Panc1 (cell line): ENCODE measurements around the gene ENTPD2. TPM values are rescaled to one million over a fixed set of nuclear protein-coding genes. Genes with fewer than 3 reads are reported as not detected.
A peak's percentile ranks its signal among the peaks of the same experiment; 100 is the strongest.

ENCODE experiments used
- ATAC-seq: fragments of 200-7000 bp; cut with Tn5 transposase; 2 replicates; pipeline ENCODE4 v1.9.1; 2020; ENCODE audit warnings: mild to moderate bottlenecking, moderate library complexity
- Bru-seq: library from RNA; stranded (reverse); fragments of 400-500 nt; gene quantifications from one replicate; lab custom pipeline; 2021; lab: Mats Ljungman, UMichigan
- BruChase-seq, 2 experiments: library from RNA; stranded (reverse); fragments of 400-500 nt; gene quantifications; one replicate each; lab custom pipeline; 2021; lab: Mats Ljungman, UMichigan
- BruUV-seq: library from RNA; stranded (reverse); fragments of 400-500 nt; replicated peaks from 2 replicates; lab custom pipeline; 2021; lab: Mats Ljungman, UMichigan
- CTCF ChIA-PET: fragments of 300-600 bp; sonication (Branson Sonifier 250); formaldehyde crosslinking; loops from one replicate; lab custom pipeline; 2022; ENCODE audit warnings: antibody characterized with exemption; lab: Charles Lee
- POLR2A ChIA-PET: fragments of 300-600 bp; sonication (Branson Sonifier 250); formaldehyde crosslinking; loops from one replicate; lab custom pipeline; 2022; ENCODE audit warnings: antibody characterized with exemption; lab: Charles Lee
- DNase-seq: peaks from one replicate; pipeline ENCODE4 v3.0.0-alpha.2; 2010; ENCODE audit warnings: low read depth, low spot score
- H3K27ac ChIP-seq: 2 replicates; pipeline ENCODE4 v1.5.1; 2011; ENCODE audit warnings: mild to moderate bottlenecking, low read length, inconsistent platforms
- H3K27me3 ChIP-seq: fragments of 200-500 bp; sonication (Bioruptor generic); 2 replicates; pipeline ENCODE4 v1.6.0; 2014; ENCODE audit warnings: low read length, inconsistent platforms; ENCODE audit not compliant: control insufficient read depth, insufficient read depth
- H3K36me3 ChIP-seq: fragments of 200-500 bp; sonication (Bioruptor generic); 2 replicates; pipeline ENCODE4 v1.5.1; 2014; ENCODE audit warnings: inconsistent platforms, mild to moderate bottlenecking, low read length, moderate library complexity; ENCODE audit not compliant: control insufficient read depth, insufficient read depth
- H3K4me1 ChIP-seq: 2 replicates; pipeline ENCODE4 v1.5.1; 2011; ENCODE audit warnings: inconsistent platforms, mild to moderate bottlenecking, low read length, moderate library complexity; ENCODE audit not compliant: control insufficient read depth, insufficient read depth
- H3K4me3 ChIP-seq, 2 experiments: 2 replicates each; pipeline ENCODE4 v1.5.1; 2011 to 2012; ENCODE audit warnings: low read depth in 2 of 2, low read length in 2 of 2, mild to moderate bottlenecking in 2 of 2, inconsistent platforms in 1 of 2, moderate library complexity in 1 of 2
- H3K9me3 ChIP-seq: fragments of 200-500 bp; sonication (Bioruptor generic); 2 replicates; pipeline ENCODE4 v1.5.1; 2014; ENCODE audit warnings: low read depth, mild to moderate bottlenecking, inconsistent platforms, low read length, moderate library complexity; ENCODE audit not compliant: control insufficient read depth, insufficient read depth
- POLR2AphosphoS5 ChIP-seq: IDR thresholded peaks from 2 replicates; pipeline ENCODE4 v1.6.1; 2012; ENCODE audit warnings: mild to moderate bottlenecking, low read depth, low read length, moderate library complexity
- SIN3A ChIP-seq: IDR thresholded peaks from 2 replicates; pipeline ENCODE4 v1.6.1; 2012; ENCODE audit warnings: low read depth, mild to moderate bottlenecking, low read length, moderate library complexity, borderline replicate concordance; ENCODE audit not compliant: insufficient read depth
- TCF7L2 ChIP-seq: IDR thresholded peaks from 2 replicates; pipeline ENCODE4 v1.6.1; 2011; ENCODE audit warnings: mild to moderate bottlenecking, low read depth, low read length, inconsistent platforms
- in situ Hi-C: cut with HindIII; loops from 2 replicates; pipeline ENCODE4 v1.10.0; 2016; ENCODE audit warnings: low sequenced_read_pairs, low pct_unique_long_range_greater_than_20kb
- intact Hi-C: fragments of 100-400 bp; cut with micrococcal nuclease; formaldehyde crosslinking; loops from one replicate; pipeline ENCODE4 v1.10.0; 2022; ENCODE audit not compliant: unreplicated experiment
- long read RNA-seq: library from polyadenylated mRNA; unstranded; transcript quantifications from one replicate; pipeline ENCODE4 v2.0.0, GENCODE V29; 2021; ENCODE audit not compliant: unreplicated experiment
- polyA plus RNA-seq: library from polyadenylated mRNA; unstranded; fragments of >200 nt; gene quantifications from one replicate; pipeline ENCODE4 v1.2.1, GENCODE V29; 2012; ENCODE audit warnings: missing spikeins; ENCODE audit not compliant: insufficient read length
- total RNA-seq: library from RNA; stranded (reverse); gene quantifications from one replicate; pipeline ENCODE4 v1.2.1, GENCODE V29; 2021; ENCODE audit not compliant: unreplicated experiment
- TF ChIP-seq, protein P1 (sequence below), 2 experiments: IDR thresholded peaks; 2 replicates each; pipeline ENCODE4 v1.6.1; 2011 to 2012; ENCODE audit warnings: low read depth in 2 of 2, control low read depth in 1 of 2, low read length in 1 of 2, mild to moderate bottlenecking in 1 of 2, moderate library complexity in 1 of 2; ENCODE audit not compliant: insufficient read depth in 1 of 2
- TF ChIP-seq, protein P2 (sequence below): fragments of 450-650 bp; IDR thresholded peaks from 2 replicates; pipeline ENCODE4 v1.5.1; 2017; ENCODE audit warnings: mild to moderate bottlenecking

The ENTPD2 gene
- total RNA-seq (2.8 TPM), Bru-seq, nascent RNA (percentile 23 among the genes with signal in this experiment), BruChase-seq, experiment 1, labeled RNA remaining after a 2-hour chase (percentile 18 among the genes with signal in this experiment), BruChase-seq, experiment 2, labeled RNA remaining after a 6-hour chase (percentile 24 among the genes with signal in this experiment)
- 5.5 TPM for polyA plus RNA-seq
- long read RNA-seq, partial matches to known transcripts: 0 of 1 reads
- long read RNA-seq, other reads (novel, unspliced or antisense): 1 of 1 reads

DNA sequence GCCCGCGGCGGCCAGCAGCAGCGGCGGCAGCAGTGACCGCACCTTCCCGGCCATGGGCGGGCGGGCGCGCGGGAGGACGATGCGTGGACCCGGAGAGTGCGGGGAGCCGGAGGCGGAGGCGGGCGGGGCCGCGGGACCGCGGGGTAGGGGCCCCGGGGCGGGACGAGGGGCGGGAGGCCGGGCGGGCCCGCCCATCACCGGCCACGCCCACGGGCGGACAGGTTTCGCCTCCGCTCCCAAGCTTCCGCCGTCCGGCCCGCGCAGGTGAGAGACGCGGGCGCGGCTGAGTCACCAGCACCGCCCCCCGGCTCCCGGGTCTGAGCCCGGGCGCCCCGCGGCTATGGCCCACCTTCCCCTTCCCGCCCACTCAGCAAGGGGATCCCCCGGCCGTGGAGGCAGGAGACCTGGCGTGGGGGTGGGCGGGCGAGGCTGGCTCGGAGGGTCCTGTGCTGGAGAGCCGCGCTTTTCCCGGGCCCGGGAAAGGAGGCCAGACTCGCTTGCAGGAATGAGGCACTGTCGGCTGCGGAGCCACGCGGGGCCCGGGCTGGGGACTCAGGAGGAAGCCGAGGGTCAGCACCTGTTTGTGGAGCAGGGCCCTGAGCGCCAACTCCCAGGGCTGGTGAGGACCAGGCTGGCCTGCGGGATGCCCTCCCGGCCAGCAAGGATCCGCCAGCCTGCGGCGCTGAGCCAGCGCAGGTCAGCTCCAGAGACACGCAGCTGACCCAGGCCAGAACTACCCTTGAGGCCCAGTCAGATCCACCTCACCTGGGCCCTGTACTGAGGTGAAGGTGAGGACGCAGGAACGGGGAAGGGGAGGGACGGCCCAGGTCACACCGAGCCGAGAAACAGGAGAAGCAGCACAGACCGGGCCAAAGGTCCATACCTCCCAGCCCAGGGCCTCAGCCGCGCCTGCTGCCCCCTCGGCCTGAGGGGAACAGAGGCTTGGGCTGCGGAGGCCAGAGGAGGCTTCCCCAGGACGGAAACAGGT is at the start of gene ENTPD2:
TSS of gene ENTPD2 (minus strand) at position 118 of the 988 bp plus-strand sequence. CDS start at position 54, 64 bp downstream.
- BruUV-seq: no TSS peak
- ATAC-seq (peak; percentile 51), DNase-seq (no peak)
- peaks cover 2% of the 10 kb centered on the region; the same call in 1 of the 2 replicates for H3K4me1 ChIP-seq
- H3K27ac ChIP-seq: no peak within 1 kb of the TSS
- intact Hi-C loops (no loop called here), in situ Hi-C loops (no loop called here)
- TF ChIP-seq POLR2AphosphoS5 (no peak), TCF7L2 (no peak), SIN3A (no peak)
- TF ChIP-seq, protein P1, sequence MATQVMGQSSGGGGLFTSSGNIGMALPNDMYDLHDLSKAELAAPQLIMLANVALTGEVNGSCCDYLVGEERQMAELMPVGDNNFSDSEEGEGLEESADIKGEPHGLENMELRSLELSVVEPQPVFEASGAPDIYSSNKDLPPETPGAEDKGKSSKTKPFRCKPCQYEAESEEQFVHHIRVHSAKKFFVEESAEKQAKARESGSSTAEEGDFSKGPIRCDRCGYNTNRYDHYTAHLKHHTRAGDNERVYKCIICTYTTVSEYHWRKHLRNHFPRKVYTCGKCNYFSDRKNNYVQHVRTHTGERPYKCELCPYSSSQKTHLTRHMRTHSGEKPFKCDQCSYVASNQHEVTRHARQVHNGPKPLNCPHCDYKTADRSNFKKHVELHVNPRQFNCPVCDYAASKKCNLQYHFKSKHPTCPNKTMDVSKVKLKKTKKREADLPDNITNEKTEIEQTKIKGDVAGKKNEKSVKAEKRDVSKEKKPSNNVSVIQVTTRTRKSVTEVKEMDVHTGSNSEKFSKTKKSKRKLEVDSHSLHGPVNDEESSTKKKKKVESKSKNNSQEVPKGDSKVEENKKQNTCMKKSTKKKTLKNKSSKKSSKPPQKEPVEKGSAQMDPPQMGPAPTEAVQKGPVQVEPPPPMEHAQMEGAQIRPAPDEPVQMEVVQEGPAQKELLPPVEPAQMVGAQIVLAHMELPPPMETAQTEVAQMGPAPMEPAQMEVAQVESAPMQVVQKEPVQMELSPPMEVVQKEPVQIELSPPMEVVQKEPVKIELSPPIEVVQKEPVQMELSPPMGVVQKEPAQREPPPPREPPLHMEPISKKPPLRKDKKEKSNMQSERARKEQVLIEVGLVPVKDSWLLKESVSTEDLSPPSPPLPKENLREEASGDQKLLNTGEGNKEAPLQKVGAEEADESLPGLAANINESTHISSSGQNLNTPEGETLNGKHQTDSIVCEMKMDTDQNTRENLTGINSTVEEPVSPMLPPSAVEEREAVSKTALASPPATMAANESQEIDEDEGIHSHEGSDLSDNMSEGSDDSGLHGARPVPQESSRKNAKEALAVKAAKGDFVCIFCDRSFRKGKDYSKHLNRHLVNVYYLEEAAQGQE (IDR thresholded peaks at IDR 0.05; ENCODE audit: insufficient read depth in 1 of 2, low read depth in 2 of 2, low read length in 1 of 2): no peak
- TF ChIP-seq, protein P2, sequence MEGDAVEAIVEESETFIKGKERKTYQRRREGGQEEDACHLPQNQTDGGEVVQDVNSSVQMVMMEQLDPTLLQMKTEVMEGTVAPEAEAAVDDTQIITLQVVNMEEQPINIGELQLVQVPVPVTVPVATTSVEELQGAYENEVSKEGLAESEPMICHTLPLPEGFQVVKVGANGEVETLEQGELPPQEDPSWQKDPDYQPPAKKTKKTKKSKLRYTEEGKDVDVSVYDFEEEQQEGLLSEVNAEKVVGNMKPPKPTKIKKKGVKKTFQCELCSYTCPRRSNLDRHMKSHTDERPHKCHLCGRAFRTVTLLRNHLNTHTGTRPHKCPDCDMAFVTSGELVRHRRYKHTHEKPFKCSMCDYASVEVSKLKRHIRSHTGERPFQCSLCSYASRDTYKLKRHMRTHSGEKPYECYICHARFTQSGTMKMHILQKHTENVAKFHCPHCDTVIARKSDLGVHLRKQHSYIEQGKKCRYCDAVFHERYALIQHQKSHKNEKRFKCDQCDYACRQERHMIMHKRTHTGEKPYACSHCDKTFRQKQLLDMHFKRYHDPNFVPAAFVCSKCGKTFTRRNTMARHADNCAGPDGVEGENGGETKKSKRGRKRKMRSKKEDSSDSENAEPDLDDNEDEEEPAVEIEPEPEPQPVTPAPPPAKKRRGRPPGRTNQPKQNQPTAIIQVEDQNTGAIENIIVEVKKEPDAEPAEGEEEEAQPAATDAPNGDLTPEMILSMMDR: no peak
- H3K27me3 ChIP-seq: no peaks in the 10 kb centered on the region
- ChIA-PET CTCF (no interaction called here), POLR2A (no interaction called here)
- H3K4me3 ChIP-seq: peak within 1 kb of the TSS; percentile 30 to 32
- no peaks in the 10 kb centered on the region for H3K36me3 ChIP-seq
- no peaks in the 10 kb centered on the region for H3K9me3 ChIP-seq

DNA sequence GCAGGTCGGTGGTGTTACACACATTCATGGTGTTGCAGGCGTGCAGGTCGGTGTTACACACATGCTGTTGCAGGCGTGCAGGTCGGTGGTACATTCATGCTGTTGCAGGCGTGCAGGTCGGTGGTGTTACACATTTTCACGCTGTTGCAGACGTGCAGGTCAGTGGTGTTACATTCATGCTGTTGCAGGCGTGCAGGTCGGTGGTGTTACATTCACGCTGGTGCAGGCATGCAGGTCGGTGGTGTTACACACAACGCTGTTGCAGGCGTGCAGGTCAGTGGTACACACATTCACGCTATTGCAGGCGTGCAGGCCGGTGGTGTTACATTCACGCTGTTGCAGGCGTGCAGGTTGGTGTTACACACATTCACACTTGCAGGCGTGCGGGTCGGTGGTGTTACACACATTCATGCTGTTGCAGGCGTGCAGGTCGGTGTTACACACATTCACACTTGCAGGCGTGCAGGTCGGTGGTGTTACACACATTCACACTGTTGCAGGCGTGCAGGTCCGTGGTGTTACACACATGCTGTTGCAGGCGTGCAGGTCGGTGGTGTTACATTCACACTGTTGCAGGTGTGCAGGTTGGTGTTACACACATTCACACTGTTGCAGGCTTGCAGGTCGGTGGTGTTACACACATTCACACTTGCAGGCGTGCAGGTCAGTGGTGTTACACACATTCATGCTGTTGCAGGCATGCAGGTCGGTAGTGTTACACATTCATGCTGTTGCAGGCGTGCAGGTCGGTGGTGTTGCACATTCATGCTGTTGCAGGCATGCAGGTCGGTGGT is 49.5 kb upstream of the ENTPD2 start:
- intact Hi-C loops: no loop called here
- no peak for TF ChIP-seq TCF7L2
- TF ChIP-seq, protein P2: no peak
- no peak for TF ChIP-seq POLR2AphosphoS5
- TF ChIP-seq SIN3A: no peak
- TF ChIP-seq, protein P1 (IDR thresholded peaks at IDR 0.05; ENCODE audit: insufficient read depth in 1 of 2, low read depth in 2 of 2, low read length in 1 of 2): no peak
- Histone ChIP-seq H3K4me3 (no peak overlapping the region), H3K27ac (no peak overlapping the region), H3K27me3 (no peaks in the 10 kb centered on the region), H3K9me3 (no peaks in the 10 kb centered on the region), H3K4me1 (no peaks in the 10 kb centered on the region), H3K36me3 (no peaks in the 10 kb centered on the region; the same call in 1 of the 2 replicates)
- in situ Hi-C loops: no loop called here
- ChIA-PET CTCF (no interaction called here), POLR2A (no interaction called here)
- DNase-seq: no peak
- no TSS peak for BruUV-seq
- no peak for ATAC-seq
